22Rv1 (cell line): ENCODE results near the gene IWS1.
"Not testable (repeated sequence)": the region's sequence is repeated elsewhere in the genome, so short reads cannot be mapped to it uniquely, and the experiment has no call there.

ENCODE experiments used
- H3K27ac ChIP-seq: fragments of 450-650 bp; 2 replicates; pipeline ENCODE4 v1.5.1; 2017
- CTCF ChIP-seq: fragments of 450-650 bp; IDR thresholded peaks from 2 replicates; pipeline ENCODE4 v1.5.1; 2017; ENCODE audit warnings: mild to moderate bottlenecking
- ZFX ChIP-seq: fragments of 450-650 bp; IDR thresholded peaks from 2 replicates; pipeline ENCODE4 v1.6.1; 2017; ENCODE audit warnings: antibody characterized with exemption, borderline replicate concordance

IWS1 gene

GRCh38 chr2:127527001-127527804 lies 914 bp upstream of the IWS1 start:
- peak overlapping the region; percentile 81 for H3K27ac ChIP-seq
- TF ChIP-seq ZFX = no peak
- no peak for TF ChIP-seq CTCF

- peak overlapping the region; percentile 81 for H3K27ac ChIP-seq
- TF ChIP-seq ZFX = no peak
- no peak for TF ChIP-seq CTCF
Measured at GRCh38 chr2:127525691-127526131, 578 bp downstream of the IWS1 start.

GRCh38 chr2:127524198-127524834 lies 2.0 kb downstream of the IWS1 start:
- not testable (repeated sequence) for H3K27ac ChIP-seq

GRCh38 chr2:127523269-127523939 lies 2.9 kb downstream of the IWS1 start:
- TF ChIP-seq CTCF (no peak), ZFX (no peak)

GRCh38 chr2:127520424-127520823 lies 5.9 kb downstream of the IWS1 start:
- no peak overlapping the region for H3K27ac ChIP-seq
- TF ChIP-seq CTCF = no peak
- TF ChIP-seq ZFX = no peak

More at GRCh38 chr2:127523269-127523939, 2.9 kb downstream of the IWS1 start:
- no peak overlapping the region for H3K27ac ChIP-seq

GRCh38 chr2:127517465-127517864 lies 8.8 kb downstream of the IWS1 start:
- no peak overlapping the region for H3K27ac ChIP-seq
- TF ChIP-seq ZFX (no peak), CTCF (no peak)

GRCh38 chr2:127516041-127516762 lies 10.1 kb downstream of the IWS1 start:
- TF ChIP-seq ZFX = no peak
- no peak for TF ChIP-seq CTCF
- no peak overlapping the region for H3K27ac ChIP-seq
